ENCODE data around the gene IL17D.

IL17D gene

GRCh38 chr13:20686863-20687579, 16.5 kb upstream of the IL17D start:
- no peaks in the 10 kb centered on the region for H3K36me3 ChIP-seq (ENCODE audit: control insufficient read depth, insufficient read depth, low read length)
- DNase-seq (ENCODE audit: low read depth, low spot score): no peak
- peaks cover 2% of the 10 kb centered on the region; the same call in 1 of the 2 replicates for H3K4me1 ChIP-seq (ENCODE audit: control insufficient read depth, insufficient read depth, low read length)
- H3K27ac ChIP-seq (ENCODE audit: low read length): no peak overlapping the region
- H3K27me3 ChIP-seq (ENCODE audit: control insufficient read depth, insufficient read depth, low read length): no peaks in the 10 kb centered on the region
- H3K9me3 ChIP-seq (ENCODE audit: control insufficient read depth, insufficient read depth, low read length): no peaks in the 10 kb centered on the region
- H3K4me3 ChIP-seq (ENCODE audit: low read length): no peak overlapping the region
- WGBS (ENCODE audit: insufficient coverage, insufficient read length): no CpG with 5 or more reads among the region's 4 CpGs

GRCh38 chr13:20689291-20689690, 14.2 kb upstream of the IL17D start:
- Histone ChIP-seq H3K4me3 (ENCODE audit: low read length) (no peak overlapping the region), H3K4me1 (ENCODE audit: control insufficient read depth, insufficient read depth, low read length) (peaks cover 2% of the 10 kb centered on the region; the same call in 1 of the 2 replicates), H3K27me3 (ENCODE audit: control insufficient read depth, insufficient read depth, low read length) (no peaks in the 10 kb centered on the region), H3K27ac (ENCODE audit: low read length) (no peak overlapping the region), H3K9me3 (ENCODE audit: control insufficient read depth, insufficient read depth, low read length) (no peaks in the 10 kb centered on the region), H3K36me3 (ENCODE audit: control insufficient read depth, insufficient read depth, low read length) (no peaks in the 10 kb centered on the region)
- WGBS (ENCODE audit: insufficient coverage, insufficient read length): no CpG with 5 or more reads among the region's 3 CpGs
- no peak for DNase-seq (ENCODE audit: low read depth, low spot score)

GRCh38 chr13:20691616-20692015, 11.9 kb upstream of the IL17D start:
- H3K4me3 ChIP-seq (ENCODE audit: low read length): no peak overlapping the region
- no peaks in the 10 kb centered on the region for H3K9me3 ChIP-seq (ENCODE audit: control insufficient read depth, insufficient read depth, low read length)
- H3K4me1 ChIP-seq (ENCODE audit: control insufficient read depth, insufficient read depth, low read length): no peaks in the 10 kb centered on the region
- no peaks in the 10 kb centered on the region for H3K36me3 ChIP-seq (ENCODE audit: control insufficient read depth, insufficient read depth, low read length)
- no peak for DNase-seq (ENCODE audit: low read depth, low spot score)
- no peak overlapping the region for H3K27ac ChIP-seq (ENCODE audit: low read length)
- H3K27me3 ChIP-seq (ENCODE audit: control insufficient read depth, insufficient read depth, low read length): no peaks in the 10 kb centered on the region
- no CpG with 5 or more reads among the region's 4 CpGs for WGBS (ENCODE audit: insufficient coverage, insufficient read length)

- no peaks in the 10 kb centered on the region for H3K36me3 ChIP-seq (ENCODE audit: control insufficient read depth, insufficient read depth, low read length)
- WGBS (ENCODE audit: insufficient coverage, insufficient read length): no CpG with 5 or more reads among the region's 4 CpGs
- H3K4me3 ChIP-seq (ENCODE audit: low read length): no peak overlapping the region
- no peaks in the 10 kb centered on the region for H3K27me3 ChIP-seq (ENCODE audit: control insufficient read depth, insufficient read depth, low read length)
- no peaks in the 10 kb centered on the region for H3K9me3 ChIP-seq (ENCODE audit: control insufficient read depth, insufficient read depth, low read length)
- H3K4me1 ChIP-seq (ENCODE audit: control insufficient read depth, insufficient read depth, low read length): no peaks in the 10 kb centered on the region
- no peak overlapping the region for H3K27ac ChIP-seq (ENCODE audit: low read length)
- DNase-seq (ENCODE audit: low read depth, low spot score): no peak
Observed at GRCh38 chr13:20696073-20696472, 7.4 kb upstream of the IL17D start.

- WGBS (ENCODE audit: insufficient coverage, insufficient read length): no CpG with 5 or more reads among the region's 9 CpGs
- Histone ChIP-seq H3K4me3 (ENCODE audit: low read length) (no peak overlapping the region), H3K27ac (ENCODE audit: low read length) (no peak overlapping the region), H3K27me3 (ENCODE audit: control insufficient read depth, insufficient read depth, low read length) (peaks cover 10% of the 10 kb centered on the region), H3K36me3 (ENCODE audit: control insufficient read depth, insufficient read depth, low read length) (no peaks in the 10 kb centered on the region), H3K4me1 (ENCODE audit: control insufficient read depth, insufficient read depth, low read length) (no peaks in the 10 kb centered on the region), H3K9me3 (ENCODE audit: control insufficient read depth, insufficient read depth, low read length) (no peaks in the 10 kb centered on the region)
- no peak for DNase-seq (ENCODE audit: low read depth, low spot score)
Observed at GRCh38 chr13:20699715-20700114, 3.8 kb upstream of the IL17D start.

- H3K27ac ChIP-seq (ENCODE audit: low read length): no peak overlapping the region
- H3K4me1 ChIP-seq (ENCODE audit: control insufficient read depth, insufficient read depth, low read length): no peaks in the 10 kb centered on the region; the same call in 1 of the 2 replicates
- peaks cover 10% of the 10 kb centered on the region for H3K27me3 ChIP-seq (ENCODE audit: control insufficient read depth, insufficient read depth, low read length)
- DNase-seq (ENCODE audit: low read depth, low spot score): no peak
- no peaks in the 10 kb centered on the region for H3K36me3 ChIP-seq (ENCODE audit: control insufficient read depth, insufficient read depth, low read length)
- WGBS (ENCODE audit: insufficient coverage, insufficient read length): no CpG with 5 or more reads among the region's 6 CpGs
- H3K9me3 ChIP-seq (ENCODE audit: control insufficient read depth, insufficient read depth, low read length): no peaks in the 10 kb centered on the region
- no peak overlapping the region for H3K4me3 ChIP-seq (ENCODE audit: low read length)
Observed at GRCh38 chr13:20700288-20700687, 3.2 kb upstream of the IL17D start.

GRCh38 chr13:20701461-20701860, 2.0 kb upstream of the IL17D start:
- no CpG with 5 or more reads among the region's 3 CpGs for WGBS (ENCODE audit: insufficient coverage, insufficient read length)
- H3K27me3 ChIP-seq (ENCODE audit: control insufficient read depth, insufficient read depth, low read length): peaks cover 10% of the 10 kb centered on the region

GRCh38 chr13:20702530-20702914, 977 bp upstream of the IL17D start:
- Histone ChIP-seq H3K4me3 (ENCODE audit: low read length) (no peak overlapping the region), H3K36me3 (ENCODE audit: control insufficient read depth, insufficient read depth, low read length) (no peaks in the 10 kb centered on the region), H3K27ac (ENCODE audit: low read length) (no peak overlapping the region), H3K27me3 (ENCODE audit: control insufficient read depth, insufficient read depth, low read length) (peaks cover 10% of the 10 kb centered on the region), H3K9me3 (ENCODE audit: control insufficient read depth, insufficient read depth, low read length) (no peaks in the 10 kb centered on the region), H3K4me1 (ENCODE audit: control insufficient read depth, insufficient read depth, low read length) (no peaks in the 10 kb centered on the region; the same call in 1 of the 2 replicates)
- no peak for DNase-seq (ENCODE audit: low read depth, low spot score)
- WGBS (ENCODE audit: insufficient coverage, insufficient read length): no CpG with 5 or more reads among the region's 9 CpGs

More at GRCh38 chr13:20701461-20701860, 2.0 kb upstream of the IL17D start:
- no peak for DNase-seq (ENCODE audit: low read depth, low spot score)
- Histone ChIP-seq H3K9me3 (ENCODE audit: control insufficient read depth, insufficient read depth, low read length) (no peaks in the 10 kb centered on the region), H3K4me1 (ENCODE audit: control insufficient read depth, insufficient read depth, low read length) (no peaks in the 10 kb centered on the region; the same call in 1 of the 2 replicates), H3K27ac (ENCODE audit: low read length) (no peak overlapping the region), H3K36me3 (ENCODE audit: control insufficient read depth, insufficient read depth, low read length) (no peaks in the 10 kb centered on the region), H3K4me3 (ENCODE audit: low read length) (no peak overlapping the region)

GRCh38 chr13:20703780-20704458, 420 bp downstream of the IL17D start:
- H3K4me3 ChIP-seq (ENCODE audit: low read length): peak overlapping the region; percentile 85
- no peaks in the 10 kb centered on the region; the same call in 1 of the 2 replicates for H3K4me1 ChIP-seq (ENCODE audit: control insufficient read depth, insufficient read depth, low read length)
- peaks cover 10% of the 10 kb centered on the region for H3K27me3 ChIP-seq (ENCODE audit: control insufficient read depth, insufficient read depth, low read length)
- H3K27ac ChIP-seq (ENCODE audit: low read length): no peak overlapping the region
- H3K36me3 ChIP-seq (ENCODE audit: control insufficient read depth, insufficient read depth, low read length): no peaks in the 10 kb centered on the region
- no peak for DNase-seq (ENCODE audit: low read depth, low spot score)
- no CpG with 5 or more reads among the region's 98 CpGs for WGBS (ENCODE audit: insufficient coverage, insufficient read length)
- no peaks in the 10 kb centered on the region for H3K9me3 ChIP-seq (ENCODE audit: control insufficient read depth, insufficient read depth, low read length)

GRCh38 chr13:20704459-20705069, 1.1 kb downstream of the IL17D start:
- H3K36me3 ChIP-seq (ENCODE audit: control insufficient read depth, insufficient read depth, low read length): no peaks in the 10 kb centered on the region
- no peak for DNase-seq (ENCODE audit: low read depth, low spot score)
- no CpG with 5 or more reads among the region's 20 CpGs for WGBS (ENCODE audit: insufficient coverage, insufficient read length)
- peak overlapping the region; percentile 38; the same call in 1 of the 2 replicates for H3K4me3 ChIP-seq (ENCODE audit: low read length)
- H3K9me3 ChIP-seq (ENCODE audit: control insufficient read depth, insufficient read depth, low read length): no peaks in the 10 kb centered on the region
- peaks cover 10% of the 10 kb centered on the region for H3K27me3 ChIP-seq (ENCODE audit: control insufficient read depth, insufficient read depth, low read length)
- no peak overlapping the region for H3K27ac ChIP-seq (ENCODE audit: low read length)
- H3K4me1 ChIP-seq (ENCODE audit: control insufficient read depth, insufficient read depth, low read length): no peaks in the 10 kb centered on the region; the same call in 1 of the 2 replicates
